Measurements from ENCODE around the gene EID3. TPM values are rescaled to one million over a fixed set of nuclear protein-coding genes. Genes with fewer than 3 reads are reported as not detected.

EID3 gene
- total RNA-seq, 1 donor from 2014 or later: 1.4 TPM

GRCh38 chr12:104353012-104353981, 49.8 kb downstream of the EID3 start:
- DNase-seq (ENCODE audit: low read depth in 2 of 2): no peak

GRCh38 chr12:104354167-104354867, 50.8 kb downstream of the EID3 start:
- no peak for DNase-seq (ENCODE audit: low read depth in 2 of 2)

Other genes with a start within 250 kb of the EID3 start
- gene HCFC2, start 239.2 kb upstream of the EID3 start, total RNA-seq: 16.8 and 17.4 TPM in 2 replicates
- 11.7 and 13.0 TPM in 2 replicates for gene NFYB, start 165.5 kb upstream of the EID3 start, total RNA-seq
- 282 and 360 TPM in 2 replicates for gene TXNRD1, start 88.0 kb upstream of the EID3 start, total RNA-seq
- 2.1 and 2.7 TPM in 2 replicates for gene CHST11, start 153.2 kb downstream of the EID3 start, total RNA-seq

Measured in dermis microvascular lymphatic vessel endothelial cell (primary cell).